ENCODE results near the gene CYP4F22. TPM values are rescaled to one million over a fixed set of nuclear protein-coding genes. Genes with fewer than 3 reads are reported as not detected.
"Not testable (repeated sequence)": the region's sequence is repeated elsewhere in the genome, so short reads cannot be mapped to it uniquely, and the experiment has no call there.

CYP4F22 gene
- total RNA-seq, 1 donor from 2014 or later: not detected

- Mint-ChIP-seq H3K9me3 (peaks cover 11% of the 10 kb centered on the region), H3K27ac (no peak overlapping the region)
- no peak for TF ChIP-seq CTCF (conservative IDR thresholded peaks at IDR 0.05)
Observed at GRCh38 chr19:15587663-15588062, 79.3 kb downstream of the CYP4F22 start.

GRCh38 chr19:15588265-15588664 lies 79.9 kb downstream of the CYP4F22 start:
- Mint-ChIP-seq H3K36me3 (no peaks in the 10 kb centered on the region), H3K4me3 (no peak overlapping the region), H3K27me3 (no peaks in the 10 kb centered on the region), H3K4me1 (ENCODE audit: unreplicated experiment) (no peaks in the 10 kb centered on the region), H3K9me3 (peaks cover 11% of the 10 kb centered on the region), H3K27ac (no peak overlapping the region)
- no peak for TF ChIP-seq CTCF (conservative IDR thresholded peaks at IDR 0.05)
- no peak for DNase-seq (ENCODE audit: extremely low spot score, unreplicated experiment)

More at GRCh38 chr19:15587663-15588062, 79.3 kb downstream of the CYP4F22 start:
- Mint-ChIP-seq H3K36me3 (no peaks in the 10 kb centered on the region), H3K27me3 (no peaks in the 10 kb centered on the region), H3K4me3 (no peak overlapping the region), H3K4me1 (ENCODE audit: unreplicated experiment) (no peaks in the 10 kb centered on the region)
- no peak for DNase-seq (ENCODE audit: extremely low spot score, unreplicated experiment)

- peaks cover 11% of the 10 kb centered on the region for H3K9me3 Mint-ChIP-seq
- no peaks in the 10 kb centered on the region for H3K36me3 Mint-ChIP-seq
- no peaks in the 10 kb centered on the region for H3K4me1 Mint-ChIP-seq (ENCODE audit: unreplicated experiment)
- H3K27me3 Mint-ChIP-seq: no peaks in the 10 kb centered on the region
- TF ChIP-seq CTCF (conservative IDR thresholded peaks at IDR 0.05): no peak
- no peak overlapping the region for H3K27ac Mint-ChIP-seq
- DNase-seq (ENCODE audit: extremely low spot score, unreplicated experiment): no peak
- no peak overlapping the region for H3K4me3 Mint-ChIP-seq
Observed at GRCh38 chr19:15589760-15590451, 81.6 kb downstream of the CYP4F22 start.

- H3K36me3 Mint-ChIP-seq: no peaks in the 10 kb centered on the region
- DNase-seq (ENCODE audit: extremely low spot score, unreplicated experiment): no peak
- TF ChIP-seq CTCF (conservative IDR thresholded peaks at IDR 0.05): no peak
- H3K4me1 Mint-ChIP-seq (ENCODE audit: unreplicated experiment): no peaks in the 10 kb centered on the region
- no peaks in the 10 kb centered on the region for H3K27me3 Mint-ChIP-seq
- no peak overlapping the region for H3K4me3 Mint-ChIP-seq
- peaks cover 17% of the 10 kb centered on the region for H3K9me3 Mint-ChIP-seq
- H3K27ac Mint-ChIP-seq: no peak overlapping the region
Observed at GRCh38 chr19:15591796-15592195, 83.5 kb downstream of the CYP4F22 start.

GRCh38 chr19:15592506-15592905 lies 84.2 kb downstream of the CYP4F22 start:
- H3K9me3 Mint-ChIP-seq: peaks cover 17% of the 10 kb centered on the region
- not testable (repeated sequence) for H3K27ac Mint-ChIP-seq; H3K36me3 Mint-ChIP-seq; H3K4me3 Mint-ChIP-seq; H3K4me1 Mint-ChIP-seq (ENCODE audit: unreplicated experiment); DNase-seq (ENCODE audit: extremely low spot score, unreplicated experiment); H3K27me3 Mint-ChIP-seq

- DNase-seq (ENCODE audit: extremely low spot score, unreplicated experiment): not testable (repeated sequence)
- H3K9me3 Mint-ChIP-seq: peaks cover 13% of the 10 kb centered on the region
Observed at GRCh38 chr19:15593766-15594165, 85.4 kb downstream of the CYP4F22 start.

More at GRCh38 chr19:15593766-15594165, 85.4 kb downstream of the CYP4F22 start:
- H3K27ac Mint-ChIP-seq; H3K36me3 Mint-ChIP-seq; H3K4me3 Mint-ChIP-seq; H3K27me3 Mint-ChIP-seq; H3K4me1 Mint-ChIP-seq (ENCODE audit: unreplicated experiment): not testable (repeated sequence)

Data from type B pancreatic cell (in vitro differentiated cells).